LHCN-M2 (cell line): ENCODE data around the gene NOXO1. TPM values are rescaled to one million over a fixed set of nuclear protein-coding genes. Genes with fewer than 3 reads are reported as not detected.
A peak's percentile ranks its signal among the peaks of the same experiment; 100 is the strongest.
"Not testable (repeated sequence)": the region's sequence is repeated elsewhere in the genome, so short reads cannot be mapped to it uniquely, and the experiment has no call there.

Experiments used
- DNase-seq: peaks from one replicate; pipeline ENCODE4 v3.0.0-alpha.2; 2012; ENCODE audit warnings: low read depth
- total RNA-seq: library from RNA; depleted of rRNA; stranded (reverse); fragments of >200 nt; gene quantifications from 2 replicates; pipeline ENCODE4 v1.2.3, GENCODE V29; 2014

Gene NOXO1
- total RNA-seq, 1 experiment from 2014 or later, result 0.23 TPM

DNA sequence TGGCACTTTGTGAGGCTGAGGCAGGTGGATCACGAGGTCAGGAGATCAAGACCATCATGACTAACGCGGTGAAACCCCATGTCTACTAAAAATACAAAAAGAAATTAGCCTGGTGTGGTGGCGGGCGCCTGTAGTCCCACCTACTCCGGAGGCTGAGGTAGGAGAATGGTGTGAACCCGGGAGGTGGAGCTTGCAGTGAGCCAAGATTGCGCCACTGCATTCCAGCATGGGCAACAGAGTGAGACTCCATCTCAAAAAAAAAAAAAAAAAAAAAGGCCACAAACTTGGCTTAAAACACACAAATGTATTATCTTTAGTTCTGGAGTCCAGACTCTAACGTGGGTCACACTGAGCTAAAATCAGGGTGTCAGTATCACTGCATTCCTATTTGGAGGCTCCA is 30.5 kb upstream of the NOXO1 start:
- not testable (repeated sequence) for DNase-seq

DNA sequence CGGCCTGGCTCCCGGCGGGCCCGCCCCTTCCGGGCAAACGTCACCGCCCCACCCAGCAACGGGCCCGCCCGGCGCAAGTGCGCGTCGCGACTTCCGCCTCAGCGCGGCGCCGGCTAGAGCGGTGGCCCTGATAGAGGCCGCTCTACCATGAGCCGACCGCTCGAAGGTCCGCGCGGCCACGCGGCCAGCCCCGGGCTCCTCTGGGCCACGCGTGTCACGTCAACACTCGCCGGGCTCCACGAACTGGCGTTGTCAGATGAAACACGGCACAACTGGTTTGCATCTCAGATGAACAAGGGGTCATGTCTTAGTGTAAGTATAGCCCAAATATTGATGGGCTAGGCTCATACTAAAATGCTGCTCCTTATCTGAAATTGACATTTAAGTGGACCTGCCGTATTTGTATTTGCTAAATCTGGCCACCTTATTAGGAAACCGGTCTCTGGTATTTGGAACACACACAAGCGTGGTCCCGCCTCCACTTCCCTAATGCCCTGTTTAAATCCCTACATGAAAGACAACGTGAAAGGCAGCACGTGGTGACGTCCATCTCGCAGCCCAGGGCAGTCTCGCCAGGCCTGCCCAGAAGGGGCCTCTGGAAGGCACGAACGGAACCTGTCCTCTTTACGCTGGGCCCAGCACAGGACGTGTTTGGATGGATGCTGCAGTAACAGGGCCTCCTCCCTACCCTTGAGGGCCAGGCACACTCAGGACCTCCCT is 28.7 kb upstream of the NOXO1 start, which contains the start of gene ZNF598:
Gene ZNF598, minus strand, starts transcription at position 31 of the 720 bp plus-strand sequence.
- peak; percentile 85 for DNase-seq

DNA sequence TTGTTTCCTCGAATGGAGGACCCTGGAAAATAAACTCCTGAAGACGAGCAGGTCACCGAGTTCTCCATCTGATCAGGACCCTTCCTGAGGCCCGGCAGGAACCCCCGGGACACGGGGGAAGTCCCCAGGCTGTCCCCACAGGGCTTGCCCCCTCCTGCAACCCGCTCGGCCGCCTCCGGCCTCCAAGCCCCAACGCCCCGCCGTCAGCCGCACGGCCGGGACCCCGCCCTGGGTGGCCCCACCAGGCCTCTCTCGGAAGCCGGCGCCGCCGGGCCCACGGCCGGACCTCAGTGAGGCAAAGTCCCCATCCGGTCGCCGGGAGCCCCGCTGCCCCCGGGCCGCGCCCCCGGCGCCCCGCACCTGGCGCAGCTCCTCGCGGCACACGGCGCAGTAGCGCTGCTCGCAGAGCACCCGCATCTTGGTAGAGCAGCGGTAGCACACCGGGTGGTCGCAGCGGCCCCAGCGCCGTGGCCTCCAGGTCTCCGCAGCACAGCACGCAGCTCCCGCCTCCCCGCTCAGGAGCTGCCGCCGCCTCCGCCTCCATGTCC is 28.0 kb upstream of the NOXO1 start:
- no peak for DNase-seq

DNA sequence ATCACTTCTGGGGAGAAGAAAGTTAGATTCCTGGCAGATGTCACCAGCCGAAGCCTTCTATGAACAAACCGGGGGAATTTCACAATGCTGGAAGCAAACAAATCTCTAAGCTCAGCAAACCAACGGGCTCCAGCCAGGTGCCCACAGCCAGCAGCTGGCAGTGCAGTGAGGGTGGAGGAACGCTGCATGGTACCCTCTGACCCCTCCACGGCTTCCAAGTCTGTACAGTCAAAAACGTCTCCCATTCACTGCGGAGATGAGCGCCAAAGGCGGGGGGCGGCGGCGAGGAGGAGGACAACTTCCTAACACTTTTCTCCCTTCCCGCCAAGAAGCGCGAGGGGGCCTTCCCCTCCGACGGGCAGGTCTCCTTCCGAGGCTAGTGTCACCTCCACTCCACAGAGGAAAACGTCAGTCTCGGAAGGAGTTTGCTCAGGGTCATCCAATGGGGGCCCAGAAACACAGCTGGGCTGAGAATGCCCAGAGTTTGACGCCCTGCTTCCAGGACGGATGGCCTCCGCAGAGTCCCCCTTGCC is 27.4 kb upstream of the NOXO1 start:
- peak; percentile 59 for DNase-seq

DNA sequence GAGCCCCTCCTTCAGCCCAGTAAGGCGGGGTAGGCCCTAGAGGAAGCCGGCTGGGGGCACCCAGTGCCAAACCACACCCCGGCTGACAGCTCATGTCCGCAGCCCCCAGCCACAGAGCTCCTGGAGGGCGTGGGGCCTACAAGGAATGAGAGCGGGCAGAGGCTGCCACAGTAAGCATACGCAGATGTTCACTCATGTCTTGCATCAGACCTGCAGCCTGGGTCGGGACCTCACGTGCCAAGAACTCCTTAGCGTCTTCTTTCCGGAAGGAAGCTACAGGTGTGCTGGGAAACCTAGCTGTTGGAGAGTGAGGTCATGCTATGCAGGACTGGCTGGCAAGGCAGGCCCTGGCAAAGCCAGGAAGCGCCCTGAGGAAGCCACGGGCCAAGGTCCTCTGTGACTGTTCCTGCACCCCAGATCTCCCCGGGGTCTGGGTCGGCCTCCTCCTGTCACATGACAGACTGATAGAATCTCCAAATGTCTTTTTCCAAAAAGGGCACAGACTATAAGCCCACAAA is 26.8 kb upstream of the NOXO1 start:
- peak; percentile 75 for DNase-seq

DNA sequence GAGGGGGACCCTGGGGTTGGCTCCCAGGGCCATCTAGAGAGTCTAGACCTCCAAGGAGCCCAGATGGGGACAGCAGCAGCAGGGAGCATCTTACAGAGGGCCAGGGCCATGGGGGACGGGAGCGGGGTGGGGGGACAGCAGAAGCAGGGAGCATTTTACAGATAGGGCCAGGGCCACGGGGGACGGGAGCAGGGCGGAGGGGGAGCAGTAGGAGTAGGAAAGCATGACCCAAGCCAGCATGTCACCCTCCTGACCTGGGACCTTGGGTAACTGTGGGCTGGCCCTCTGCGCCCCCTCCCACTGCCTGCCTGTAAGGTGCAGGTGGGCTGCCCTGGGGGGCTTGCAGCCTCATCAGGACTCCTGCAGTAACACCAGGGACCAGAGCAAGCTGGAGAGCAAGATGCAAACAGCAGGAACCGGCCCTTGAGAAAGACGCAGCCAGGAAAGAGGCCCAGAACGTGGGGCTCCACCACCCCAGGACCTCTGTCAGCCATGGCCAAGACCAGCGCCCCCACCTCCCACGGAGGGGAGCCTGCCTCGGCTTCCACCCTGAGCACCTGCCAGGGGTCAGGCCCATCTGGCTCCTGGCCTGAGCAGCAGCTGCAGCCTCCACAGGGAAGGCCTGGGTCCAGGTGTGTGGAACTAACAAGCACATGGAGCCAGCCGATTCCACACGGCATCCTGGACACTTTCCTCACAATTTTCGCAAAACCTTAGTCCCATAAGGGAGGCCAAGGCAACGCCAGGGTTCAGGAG is 26.0 kb upstream of the NOXO1 start:
- no peak for DNase-seq

DNA sequence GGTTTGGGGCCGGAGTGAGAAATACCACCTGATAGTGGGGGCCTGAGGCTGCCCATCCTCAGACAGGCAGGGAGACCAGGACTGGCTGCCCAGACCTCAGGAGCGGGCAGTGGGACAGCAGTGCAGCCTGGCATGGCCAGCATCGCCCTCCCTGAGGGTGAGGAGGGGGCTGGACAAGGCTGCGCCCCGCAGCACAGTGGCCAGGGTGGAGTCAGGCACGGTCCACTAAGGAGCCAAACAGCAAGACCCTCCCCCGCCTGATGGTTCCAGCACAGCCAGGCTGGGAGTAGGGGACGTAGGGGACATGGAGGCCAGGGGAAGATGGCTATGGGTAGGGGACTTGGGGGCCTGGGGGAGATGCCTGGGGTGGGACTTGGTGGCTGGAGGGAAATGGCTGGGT is 25.0 kb upstream of the NOXO1 start:
- no peak for DNase-seq

DNA sequence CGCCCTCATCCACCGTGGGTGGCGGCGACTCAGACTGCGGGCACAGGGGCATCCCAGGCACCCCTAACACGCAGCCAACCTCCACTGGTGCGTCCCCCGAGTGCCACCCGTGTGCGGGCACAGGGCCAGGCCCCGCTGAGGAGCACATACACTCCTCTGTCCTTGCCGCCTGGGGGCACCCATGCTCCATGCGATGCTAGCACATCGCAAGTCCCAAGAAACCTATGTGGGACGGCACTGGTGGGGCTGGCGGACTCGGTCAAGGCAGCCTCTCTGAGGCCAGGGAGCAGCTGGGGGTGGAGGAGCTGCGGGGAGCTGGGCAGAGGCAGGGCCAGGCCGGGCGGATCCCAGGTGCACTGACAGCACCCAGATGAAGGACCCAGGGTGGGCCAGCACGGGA is 24.4 kb upstream of the NOXO1 start:
- DNase-seq, result no peak

DNA sequence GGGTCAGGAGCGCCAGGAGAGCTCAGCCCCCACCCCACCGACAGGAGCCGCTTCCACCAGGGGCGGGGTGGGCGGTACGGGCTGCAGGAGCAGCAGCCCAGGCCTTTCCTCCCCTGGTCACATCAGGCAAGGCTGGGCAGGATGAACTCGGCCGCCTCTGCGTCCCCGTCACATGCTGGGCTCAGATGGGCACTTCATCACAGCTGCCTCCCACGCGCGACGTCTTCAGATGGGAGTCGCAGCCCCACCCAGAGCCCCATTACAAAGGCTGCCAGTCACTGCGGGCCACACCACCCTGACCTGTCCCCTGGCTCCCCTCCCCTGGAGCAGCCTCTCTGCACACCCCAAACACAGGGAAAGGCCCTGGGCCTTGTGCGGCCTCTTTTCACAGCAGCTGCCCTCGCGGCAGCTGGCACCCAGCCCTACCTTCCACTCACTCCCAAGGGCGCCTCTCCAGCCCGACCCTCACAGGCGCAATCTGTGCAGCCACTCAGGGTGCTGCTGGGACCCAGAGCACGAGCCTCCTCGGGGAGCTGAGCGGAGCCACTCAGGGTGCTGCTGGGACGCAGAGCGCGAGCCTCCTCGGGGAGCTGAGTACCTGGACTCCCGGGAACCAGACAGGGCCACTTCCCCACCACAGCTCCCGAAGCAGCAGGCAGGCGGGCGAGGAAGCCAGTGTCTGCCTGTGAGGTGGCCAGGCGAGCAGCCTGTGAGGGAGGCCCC is 23.7 kb upstream of the NOXO1 start:
- no peak for DNase-seq

DNA sequence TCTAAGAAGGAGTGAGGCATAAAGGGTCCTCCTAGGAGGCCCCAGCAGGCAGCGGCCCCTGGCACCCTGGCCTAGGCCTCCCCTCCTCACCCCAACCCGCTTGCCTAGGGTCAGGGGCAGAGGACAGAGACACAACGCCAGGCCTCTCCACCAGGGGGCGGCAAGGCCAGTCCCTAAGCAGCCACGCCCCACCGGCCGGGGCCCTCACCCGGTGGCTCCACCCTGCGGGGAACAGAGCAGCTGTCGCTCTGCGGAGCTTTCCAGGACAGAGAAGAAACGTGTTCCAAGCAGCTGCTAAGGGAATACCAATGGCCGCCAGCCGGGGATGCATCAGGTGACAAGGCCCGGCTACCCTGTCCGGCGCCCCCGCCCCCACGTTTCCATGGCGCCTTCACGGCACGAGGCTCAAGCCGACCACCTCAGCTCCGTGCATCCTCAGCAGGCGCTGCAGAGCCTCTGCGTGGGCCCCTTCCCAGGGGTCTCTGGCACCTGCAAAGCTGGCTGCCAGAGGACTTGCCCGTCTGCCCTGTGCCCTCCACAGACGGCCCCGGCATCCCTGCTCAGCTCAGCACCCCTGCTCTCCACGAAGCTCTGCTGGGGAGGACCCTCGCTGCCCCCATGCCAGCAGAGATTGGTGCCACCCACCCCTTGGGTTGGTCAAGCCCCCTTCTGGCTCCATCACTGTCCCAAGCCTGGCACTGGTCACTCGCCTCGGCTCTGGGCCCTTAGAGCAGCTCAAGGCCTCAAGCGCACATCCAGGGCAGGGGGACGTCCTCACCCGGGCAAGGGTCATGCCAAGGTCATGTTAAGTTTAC is 22.8 kb upstream of the NOXO1 start:
- peak; percentile 97 for DNase-seq

DNA sequence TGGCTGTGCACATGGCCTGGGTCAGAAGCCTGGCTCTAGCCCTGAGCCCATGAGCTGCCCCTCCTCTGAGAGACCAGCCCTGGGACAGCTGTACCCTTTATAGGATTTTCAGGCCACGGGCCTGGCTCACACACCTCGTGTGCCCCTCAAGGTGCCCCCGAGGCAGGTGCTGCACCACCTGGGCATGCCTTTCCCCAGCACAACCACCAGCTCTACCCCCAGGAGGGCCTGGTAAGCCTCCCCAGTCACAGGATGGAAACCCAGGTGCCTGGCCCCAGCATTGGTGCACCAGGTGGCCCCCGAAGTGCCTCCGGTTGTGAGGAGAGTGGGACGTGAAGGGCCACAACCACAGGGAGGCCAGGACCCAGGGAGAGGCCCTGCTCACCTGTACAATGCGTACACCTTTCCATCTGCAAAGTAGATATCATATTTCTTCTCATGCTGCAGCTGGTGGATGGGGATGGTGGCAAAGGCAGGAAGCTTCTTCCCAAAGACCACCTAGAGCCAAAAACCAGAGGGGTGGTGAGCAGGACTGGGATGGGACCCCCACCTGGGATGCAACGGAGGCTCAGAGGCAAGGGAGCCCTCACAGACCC is 22.1 kb upstream of the NOXO1 start:
- no peak for DNase-seq

DNA sequence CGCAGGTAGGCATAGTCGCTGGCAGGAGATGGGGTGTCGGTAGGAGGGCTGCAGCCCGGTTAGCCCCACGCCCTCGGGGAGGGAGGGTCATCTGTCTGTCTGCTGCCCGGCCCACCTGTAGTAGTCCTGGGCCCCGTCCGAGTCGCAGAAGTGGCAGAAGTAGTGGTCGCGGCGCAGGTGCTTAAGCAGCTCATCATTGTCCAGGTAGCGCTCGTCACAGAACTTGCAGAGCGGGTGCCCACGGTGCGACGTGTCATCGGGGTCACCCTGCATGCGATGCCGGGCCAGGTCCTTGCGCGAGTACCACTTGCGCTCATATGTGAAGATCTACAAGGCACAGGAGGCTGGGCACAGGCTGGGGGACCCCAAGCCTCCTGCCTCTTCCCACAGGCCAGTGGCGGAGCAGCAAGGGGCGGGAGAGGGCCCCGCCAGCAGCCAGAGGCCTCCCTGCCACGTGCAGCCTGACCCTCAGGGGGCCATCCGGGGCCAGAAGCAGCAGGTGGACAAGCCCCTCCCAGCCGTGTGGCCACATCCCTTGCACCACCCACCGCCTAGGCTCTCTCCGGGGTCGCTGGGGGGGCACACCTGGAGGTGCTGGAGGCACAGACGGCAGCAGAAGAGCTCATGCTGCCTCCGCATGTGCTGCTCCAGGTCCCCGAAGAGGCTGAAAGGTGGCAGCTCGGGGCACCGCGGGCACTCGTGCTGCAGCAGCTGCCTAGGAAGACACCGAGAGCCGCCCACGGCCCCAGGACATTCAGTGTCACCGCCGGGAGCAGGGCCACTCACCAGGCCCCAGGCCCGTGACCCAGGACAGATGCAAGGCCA is 21.3 kb upstream of the NOXO1 start:
- no peak for DNase-seq

DNA sequence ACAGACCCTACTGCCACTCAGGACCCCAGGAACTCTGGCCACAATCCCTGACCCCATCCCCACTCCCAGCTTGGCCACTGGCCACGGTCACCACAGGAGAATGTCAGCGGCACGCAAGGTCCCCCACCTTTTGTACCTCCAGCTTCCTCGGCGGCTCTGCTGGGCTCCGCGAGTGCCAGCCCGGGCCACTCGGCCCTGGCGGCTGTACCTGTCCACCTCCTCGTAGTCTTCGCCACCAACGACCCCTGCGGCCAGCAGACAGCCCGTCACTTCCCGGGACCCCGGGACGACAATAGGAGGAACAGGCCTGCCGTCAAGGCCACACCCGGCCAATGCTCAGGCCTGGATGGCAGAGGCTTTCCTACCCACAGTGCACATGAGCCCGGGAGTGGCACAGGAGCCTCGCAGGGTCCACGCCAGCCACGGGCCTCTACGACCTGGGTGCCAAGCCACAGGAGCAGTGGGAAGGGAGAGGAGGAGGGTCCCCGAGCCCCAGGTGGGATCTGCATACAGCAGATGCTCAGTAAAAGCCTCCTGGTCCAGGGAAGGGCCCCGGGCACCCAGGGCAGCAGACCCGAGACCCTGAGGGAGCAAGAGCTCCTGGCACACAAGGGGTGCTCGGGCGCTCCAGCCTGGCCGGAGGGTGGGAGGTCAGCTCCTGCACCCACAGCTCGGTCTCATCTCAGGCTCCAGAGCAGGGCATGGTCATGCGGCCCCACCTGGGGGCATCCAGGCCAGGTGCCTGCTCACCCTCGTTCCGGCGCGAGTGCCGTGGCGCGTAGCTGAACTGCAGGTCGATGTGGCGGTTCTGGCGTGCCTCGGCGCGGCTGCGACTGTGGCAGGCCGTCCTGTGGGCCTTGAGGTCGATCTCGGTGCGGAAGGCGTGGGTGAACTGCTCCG is 20.4 kb upstream of the NOXO1 start:
- DNase-seq, result no peak

DNA sequence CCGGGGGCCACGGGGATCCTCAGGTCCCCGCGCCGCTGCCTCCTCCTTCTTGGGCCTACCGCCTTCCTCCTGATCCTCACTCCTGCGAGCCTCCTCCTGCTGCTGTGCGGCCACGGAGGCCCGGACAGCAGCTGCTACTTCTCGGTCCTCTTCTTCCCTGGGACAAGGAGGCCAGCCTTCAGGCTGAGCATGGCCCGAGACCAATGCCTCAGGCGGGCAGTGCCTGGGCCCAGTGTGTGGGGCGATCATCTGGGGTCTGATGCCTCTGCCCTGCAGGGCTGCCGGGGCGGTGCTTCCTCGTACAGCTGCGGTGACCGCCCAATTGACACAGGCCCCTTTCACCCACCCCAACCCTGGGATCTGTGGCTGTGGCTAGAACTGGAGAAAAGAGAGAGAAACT is 19.8 kb upstream of the NOXO1 start:
- DNase-seq, result no peak

DNA sequence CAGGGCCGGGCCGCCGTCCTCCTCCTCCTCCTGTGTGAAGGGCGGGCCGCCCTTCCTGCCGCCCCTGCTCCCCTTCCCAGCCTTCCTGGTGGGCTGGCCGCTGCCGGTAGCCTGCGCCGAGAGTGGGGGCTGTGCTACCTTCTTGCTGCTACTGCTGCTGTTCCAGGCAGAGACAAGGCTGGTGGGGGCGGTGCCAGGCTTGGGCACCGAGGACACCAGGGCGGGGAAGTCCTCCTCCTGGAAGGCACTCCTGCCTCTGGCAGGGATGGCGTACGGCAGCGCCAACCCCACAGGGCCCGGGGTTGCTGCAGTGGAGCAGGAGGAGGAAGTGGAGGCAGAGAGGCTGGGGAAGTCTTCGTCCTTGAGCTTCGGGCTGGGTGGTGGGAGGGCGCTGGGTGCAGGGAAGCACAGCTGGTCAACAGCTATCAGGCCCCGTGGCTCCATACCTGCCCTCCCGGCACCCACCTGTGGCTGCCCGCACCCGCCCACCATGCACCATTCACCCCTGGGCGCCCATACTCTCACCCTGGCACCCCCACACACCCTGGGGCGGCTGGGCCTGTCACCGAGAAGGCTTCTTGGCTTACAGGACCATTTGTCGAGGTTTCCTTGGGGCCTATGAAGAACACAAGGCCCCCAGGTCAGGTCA is 18.7 kb upstream of the NOXO1 start:
- DNase-seq, result no peak

DNA sequence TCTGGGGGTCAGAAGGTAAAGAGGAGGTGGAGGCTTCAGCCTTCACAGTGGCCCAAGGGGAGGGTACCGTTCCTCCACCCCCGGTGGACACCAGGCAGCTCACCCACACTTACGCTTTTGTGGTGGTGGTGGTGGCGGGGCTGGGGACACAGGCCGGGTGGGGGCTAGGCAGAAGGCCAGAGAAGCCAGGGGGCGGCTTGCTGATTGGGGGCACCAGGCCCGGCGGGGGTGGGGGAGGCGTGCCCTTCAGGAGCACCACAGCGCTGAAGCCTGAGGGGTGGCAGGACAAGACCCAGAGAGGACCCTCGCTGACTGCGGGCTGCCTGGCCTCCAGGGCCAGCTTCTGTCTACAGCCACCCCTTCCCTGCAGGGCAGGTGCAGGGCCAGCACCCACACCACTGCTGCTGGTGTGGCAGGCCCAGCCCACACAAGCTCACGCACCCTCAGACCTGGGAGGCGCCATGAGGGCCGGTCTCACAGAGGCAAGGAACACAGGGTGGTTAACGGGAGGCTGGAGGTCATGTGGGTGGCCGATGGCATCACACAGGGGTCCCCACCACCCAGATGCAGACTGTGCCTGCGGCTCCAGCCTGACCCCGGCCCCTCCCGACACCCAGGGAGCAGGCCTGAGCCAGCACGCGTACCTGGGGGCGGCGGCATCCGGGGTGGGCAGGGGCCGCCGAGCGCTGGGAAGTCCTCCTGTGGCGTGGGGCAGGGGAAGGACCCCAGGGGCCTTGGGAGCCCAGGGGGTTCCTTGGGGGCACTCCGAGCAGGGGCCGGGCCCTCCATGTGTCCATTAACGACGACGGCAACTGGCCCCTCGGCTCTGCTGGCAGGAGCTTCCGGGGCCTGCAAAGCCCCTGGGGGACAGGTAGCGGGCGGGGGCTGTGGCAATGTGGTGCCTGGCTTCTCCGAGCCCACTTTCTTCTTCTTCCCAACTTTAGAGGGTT is 17.9 kb upstream of the NOXO1 start:
- DNase-seq, result no peak

DNA sequence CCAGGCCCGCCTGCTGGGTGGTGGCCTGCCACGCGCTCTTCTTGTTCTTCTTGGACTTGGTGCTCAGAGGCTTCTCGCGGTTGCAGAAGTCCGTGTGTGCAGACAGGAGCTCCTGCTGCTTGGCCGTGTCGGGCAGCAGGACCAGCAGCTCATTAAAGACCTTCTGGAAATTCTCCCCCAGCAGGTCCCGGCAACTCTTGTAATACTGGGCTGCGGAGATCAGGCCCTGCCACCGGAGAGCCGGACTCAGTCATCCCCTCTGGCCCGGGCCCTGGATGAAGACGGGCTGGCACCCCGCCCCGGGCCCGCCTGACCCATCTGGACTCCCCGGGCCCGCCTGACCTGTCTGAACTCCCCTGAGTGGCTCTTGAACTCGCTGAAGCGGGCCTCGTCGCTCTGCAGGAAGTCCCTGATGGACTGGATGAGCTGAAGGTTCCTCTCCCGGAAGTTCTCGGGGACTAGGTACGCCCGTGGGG is 17.1 kb upstream of the NOXO1 start:
- no peak for DNase-seq
